ENCODE data around the gene EEFSEC. TPM values are rescaled to one million over a fixed set of nuclear protein-coding genes. Genes with fewer than 3 reads are reported as not detected.

Gene EEFSEC
- total RNA-seq, 1 donor from 2014 or later, result 10.1 TPM

GRCh38 chr3:128360705-128361271 lies 207.5 kb downstream of the EEFSEC start:
- TF ChIP-seq, protein P1, sequence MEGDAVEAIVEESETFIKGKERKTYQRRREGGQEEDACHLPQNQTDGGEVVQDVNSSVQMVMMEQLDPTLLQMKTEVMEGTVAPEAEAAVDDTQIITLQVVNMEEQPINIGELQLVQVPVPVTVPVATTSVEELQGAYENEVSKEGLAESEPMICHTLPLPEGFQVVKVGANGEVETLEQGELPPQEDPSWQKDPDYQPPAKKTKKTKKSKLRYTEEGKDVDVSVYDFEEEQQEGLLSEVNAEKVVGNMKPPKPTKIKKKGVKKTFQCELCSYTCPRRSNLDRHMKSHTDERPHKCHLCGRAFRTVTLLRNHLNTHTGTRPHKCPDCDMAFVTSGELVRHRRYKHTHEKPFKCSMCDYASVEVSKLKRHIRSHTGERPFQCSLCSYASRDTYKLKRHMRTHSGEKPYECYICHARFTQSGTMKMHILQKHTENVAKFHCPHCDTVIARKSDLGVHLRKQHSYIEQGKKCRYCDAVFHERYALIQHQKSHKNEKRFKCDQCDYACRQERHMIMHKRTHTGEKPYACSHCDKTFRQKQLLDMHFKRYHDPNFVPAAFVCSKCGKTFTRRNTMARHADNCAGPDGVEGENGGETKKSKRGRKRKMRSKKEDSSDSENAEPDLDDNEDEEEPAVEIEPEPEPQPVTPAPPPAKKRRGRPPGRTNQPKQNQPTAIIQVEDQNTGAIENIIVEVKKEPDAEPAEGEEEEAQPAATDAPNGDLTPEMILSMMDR (conservative IDR thresholded peaks at IDR 0.05; ENCODE audit: low read depth, low read length), result no peak
- no peak overlapping the region for H3K4me3 ChIP-seq (ENCODE audit: low read depth, low read length)
- no peak for DNase-seq (ENCODE audit: low read depth)

GRCh38 chr3:128362026-128362965 lies 209.0 kb downstream of the EEFSEC start:
- DNase-seq (ENCODE audit: low read depth), result no peak
- TF ChIP-seq, protein P1 (conservative IDR thresholded peaks at IDR 0.05; ENCODE audit: low read depth, low read length), result no peak

DNA sequence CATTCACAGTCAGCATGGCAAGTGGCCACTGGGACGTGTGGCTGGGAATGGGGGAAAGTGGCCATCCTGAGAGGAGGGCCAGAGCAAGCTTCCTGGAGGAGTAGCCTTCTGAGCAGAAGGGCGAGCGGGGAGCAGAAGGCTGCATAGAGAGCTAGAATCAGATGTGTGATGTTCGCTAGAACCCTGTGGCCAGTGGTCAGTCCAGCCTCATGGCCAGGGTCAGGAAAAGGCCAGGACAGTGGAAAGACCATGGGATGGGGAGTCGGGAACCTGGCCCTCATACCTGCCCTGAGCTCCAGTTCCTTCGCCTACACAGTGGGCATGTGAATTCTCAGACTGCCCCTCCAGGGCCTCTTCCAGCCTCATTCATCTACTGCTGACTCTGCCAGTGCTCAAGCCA lies 211.0 kb downstream of the EEFSEC start:
- DNase-seq (ENCODE audit: low read depth), result no peak
- TF ChIP-seq, protein P1 (conservative IDR thresholded peaks at IDR 0.05; ENCODE audit: low read depth, low read length), result no peak
- no peak overlapping the region for H3K4me3 ChIP-seq (ENCODE audit: low read depth, low read length)

More at GRCh38 chr3:128362026-128362965, 209.0 kb downstream of the EEFSEC start:
- no peak overlapping the region for H3K4me3 ChIP-seq (ENCODE audit: low read depth, low read length)

GRCh38 chr3:128364808-128365360 lies 211.6 kb downstream of the EEFSEC start:
- no peak for DNase-seq (ENCODE audit: low read depth)
- H3K4me3 ChIP-seq (ENCODE audit: low read depth, low read length), result no peak overlapping the region
- TF ChIP-seq, protein P1 (conservative IDR thresholded peaks at IDR 0.05; ENCODE audit: low read depth, low read length), result no peak

- H3K4me3 ChIP-seq (ENCODE audit: low read depth, low read length), result no peak overlapping the region
- no peak for DNase-seq (ENCODE audit: low read depth)
- TF ChIP-seq, protein P1 (conservative IDR thresholded peaks at IDR 0.05; ENCODE audit: low read depth, low read length), result no peak
These were observed 212.9 kb downstream of the EEFSEC start for GRCh38 chr3:128366136-128366535.

DNA sequence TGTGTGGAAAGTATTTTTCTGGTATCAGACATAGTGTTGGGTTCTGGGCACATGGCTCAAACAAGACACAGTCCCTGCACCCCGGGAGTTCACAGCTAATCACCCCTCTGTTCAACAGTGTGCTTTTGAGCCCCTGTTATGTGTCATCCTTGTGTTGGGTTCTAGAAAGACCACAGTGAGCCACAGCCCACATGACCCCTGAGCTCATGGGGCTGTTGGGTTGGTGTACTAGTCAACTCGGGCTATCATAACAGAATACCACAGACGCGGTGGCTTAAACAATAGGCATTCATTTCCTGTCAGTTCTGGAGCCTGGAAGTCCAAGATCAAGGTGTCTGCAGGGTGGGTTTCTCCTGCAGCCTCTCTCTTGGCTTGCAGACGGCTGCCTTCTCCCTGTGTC lies 213.4 kb downstream of the EEFSEC start:
- H3K4me3 ChIP-seq (ENCODE audit: low read depth, low read length), result no peak overlapping the region
- no peak for DNase-seq (ENCODE audit: low read depth)
- TF ChIP-seq, protein P1 (conservative IDR thresholded peaks at IDR 0.05; ENCODE audit: low read depth, low read length), result no peak

All from epithelial cell of proximal tubule (primary cell).